Esophagus squamous epithelium (tissue), 5 donors: ENCODE data around the gene NCBP2. TPM values are rescaled to one million over a fixed set of nuclear protein-coding genes. Genes with fewer than 3 reads are reported as not detected.

ENCODE experiments used
- DNase-seq: peaks from one replicate; lab custom pipeline; 2025; lab: John Stamatoyannopoulos, UW
- H3K27ac ChIP-seq, 4 donors: fragments of 200-600 bp; sonication (generic); one replicate each; pipeline ENCODE4 v1.5.1; 2016 to 2019; ENCODE audit warnings: mild to moderate bottlenecking in 1 of 4
- H3K27me3 ChIP-seq, 4 donors: fragments of 200-600 bp; sonication (generic); 1 replicate in 3 of 4; 2 replicates in 1 of 4; pipeline versions ENCODE4 v1.5.1 to v1.6.0; 2017 to 2021; ENCODE audit warnings: antibody characterized with exemption in 1 of 4
- H3K36me3 ChIP-seq, 3 donors: fragments of 200-600 bp; sonication (generic); one replicate each; pipeline ENCODE4 v1.5.1; 2016 to 2019
- H3K4me1 ChIP-seq, 3 donors: fragments of 200-600 bp; sonication (generic); one replicate each; pipeline ENCODE4 v1.5.1; 2017 to 2019
- H3K4me3 ChIP-seq, 4 donors: fragments of 200-600 bp; sonication (generic); 1 replicate in 3 of 4; 2 replicates in 1 of 4; pipeline ENCODE4 v1.5.1; 2016 to 2019; ENCODE audit warnings: mild to moderate bottlenecking in 2 of 4, moderate library complexity in 1 of 4
- H3K9me3 ChIP-seq, 3 donors: fragments of 200-600 bp; sonication (generic); one replicate each; pipeline ENCODE4 v1.5.1; 2016 to 2019
- POLR2A ChIP-seq, 4 donors: fragments of 450-650 bp; IDR thresholded peaks; one replicate each; pipeline ENCODE4 v1.6.1; 2017; ENCODE audit warnings: antibody characterized with exemption in 4 of 4, mild to moderate bottlenecking in 4 of 4, moderate library complexity in 3 of 4
- WGBS, 2 donors: methylation state at CpG; one replicate each; pipeline ENCODE4 v1.1.5; 2018; 5-methylcytosine and 5-hydroxymethylcytosine counted together
- intact Hi-C: fragments of 100-400 bp; cut with DNase I; formaldehyde crosslinking; loops from one replicate; pipeline ENCODE4 v1.15.0; 2022
- total RNA-seq, 4 donors: library from RNA; depleted of rRNA; stranded (reverse); fragments of >200 nt; gene quantifications; one replicate each; pipeline ENCODE4 v1.1.0, GENCODE V29; 2016
- TF ChIP-seq, protein P1 (sequence below), 6 experiments: fragments of 450-650 bp in 4 of 6; fragments of 200-600 bp in 2 of 6; sonication (generic) in 2 of 6; IDR thresholded peaks; one replicate each; pipeline ENCODE4 v1.5.1; 2016 to 2019; ENCODE audit warnings: antibody characterized with exemption in 6 of 6, mild to moderate bottlenecking in 4 of 6, moderate library complexity in 4 of 6
- donor health status: DM: yes; HTN: yes; CAD: no.

The NCBP2 gene
- total RNA-seq, 4 donors from 2014 or later = 21.1 to 47.0 (median 33.5) TPM

DNA sequence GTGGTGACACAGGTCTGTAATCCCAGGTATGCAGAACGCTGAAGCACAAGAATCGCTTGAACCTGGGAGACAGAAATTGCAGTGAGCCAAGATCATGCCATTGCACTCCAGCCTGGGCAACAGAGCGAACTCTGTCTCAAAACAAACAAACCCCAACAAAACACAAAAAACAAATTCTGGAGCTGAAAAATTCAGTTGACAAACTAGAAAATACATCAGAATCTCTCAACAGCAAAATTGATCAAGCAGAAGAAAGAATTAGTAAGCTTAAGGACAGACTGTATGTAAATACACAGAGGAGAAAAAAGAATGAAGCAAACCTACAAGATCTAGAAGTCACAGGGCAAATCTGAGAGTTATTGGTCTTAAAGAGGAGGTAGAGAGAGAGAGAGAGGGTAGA is 25.3 kb downstream of the NCBP2 start:
- no peak for DNase-seq
- H3K4me3 ChIP-seq = no peak overlapping the region
- TF ChIP-seq, protein P1, sequence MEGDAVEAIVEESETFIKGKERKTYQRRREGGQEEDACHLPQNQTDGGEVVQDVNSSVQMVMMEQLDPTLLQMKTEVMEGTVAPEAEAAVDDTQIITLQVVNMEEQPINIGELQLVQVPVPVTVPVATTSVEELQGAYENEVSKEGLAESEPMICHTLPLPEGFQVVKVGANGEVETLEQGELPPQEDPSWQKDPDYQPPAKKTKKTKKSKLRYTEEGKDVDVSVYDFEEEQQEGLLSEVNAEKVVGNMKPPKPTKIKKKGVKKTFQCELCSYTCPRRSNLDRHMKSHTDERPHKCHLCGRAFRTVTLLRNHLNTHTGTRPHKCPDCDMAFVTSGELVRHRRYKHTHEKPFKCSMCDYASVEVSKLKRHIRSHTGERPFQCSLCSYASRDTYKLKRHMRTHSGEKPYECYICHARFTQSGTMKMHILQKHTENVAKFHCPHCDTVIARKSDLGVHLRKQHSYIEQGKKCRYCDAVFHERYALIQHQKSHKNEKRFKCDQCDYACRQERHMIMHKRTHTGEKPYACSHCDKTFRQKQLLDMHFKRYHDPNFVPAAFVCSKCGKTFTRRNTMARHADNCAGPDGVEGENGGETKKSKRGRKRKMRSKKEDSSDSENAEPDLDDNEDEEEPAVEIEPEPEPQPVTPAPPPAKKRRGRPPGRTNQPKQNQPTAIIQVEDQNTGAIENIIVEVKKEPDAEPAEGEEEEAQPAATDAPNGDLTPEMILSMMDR (IDR thresholded peaks at IDR 0.05) = no peak
- no peak for TF ChIP-seq POLR2A (IDR thresholded peaks at IDR 0.05)
- no peaks in the 10 kb centered on the region for H3K9me3 ChIP-seq
- no peak overlapping the region for H3K27ac ChIP-seq
- H3K27me3 ChIP-seq = no peaks in the 10 kb centered on the region
- intact Hi-C loops = no loop called here
- no peaks in the 10 kb centered on the region for H3K4me1 ChIP-seq
- WGBS, 2 donors = 97 to 100% methylated on average over 3 of the region's 3 CpGs
- peaks cover 0 to 46% (median 3%) of the 10 kb centered on the region in 3 donors for H3K36me3 ChIP-seq

GRCh38 chr3:196916221-196916620 is 26.1 kb downstream of the NCBP2 start:
- Histone ChIP-seq H3K27me3 (no peaks in the 10 kb centered on the region), H3K36me3 (peaks cover 0 to 39% (median 0%) of the 10 kb centered on the region in 3 donors), H3K4me1 (no peaks in the 10 kb centered on the region), H3K27ac (no peak overlapping the region), H3K9me3 (no peaks in the 10 kb centered on the region), H3K4me3 (no peak overlapping the region)
- TF ChIP-seq, protein P1 (IDR thresholded peaks at IDR 0.05) = no peak
- no peak for TF ChIP-seq POLR2A (IDR thresholded peaks at IDR 0.05)
- DNase-seq = no peak
- WGBS, 2 donors = 100% methylated on average over 1 of the region's 1 CpG
- intact Hi-C loops = no loop called here

DNA sequence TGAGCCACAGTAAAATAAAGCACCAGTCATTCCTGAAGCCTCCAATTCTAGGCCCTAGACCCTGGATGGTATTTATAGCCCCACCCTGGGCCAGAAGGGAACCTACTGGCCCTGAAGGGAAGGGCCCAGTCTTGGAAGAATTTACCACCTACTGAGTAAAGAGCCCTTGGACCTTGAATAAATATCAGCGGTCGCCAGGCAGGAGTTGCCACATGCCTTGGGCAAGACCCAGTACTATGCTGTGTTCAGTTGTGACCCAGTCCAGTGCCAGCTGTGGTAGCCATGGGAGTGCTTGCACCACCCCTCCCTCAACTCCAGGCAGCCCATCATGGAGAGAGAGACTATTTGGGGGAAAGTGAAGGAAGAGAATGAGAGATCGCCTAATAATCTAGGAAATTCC is 27.0 kb downstream of the NCBP2 start:
- H3K27ac ChIP-seq = no peak overlapping the region
- H3K27me3 ChIP-seq = no peaks in the 10 kb centered on the region
- H3K4me3 ChIP-seq = no peak overlapping the region
- no peak for DNase-seq
- intact Hi-C loops = no loop called here
- 89 to 93% methylated on average over 1 to 3 of the region's 3 CpGs for WGBS, 2 donors
- H3K4me1 ChIP-seq = no peaks in the 10 kb centered on the region
- no peaks in the 10 kb centered on the region for H3K9me3 ChIP-seq
- TF ChIP-seq, protein P1 (IDR thresholded peaks at IDR 0.05) = no peak
- no peak for TF ChIP-seq POLR2A (IDR thresholded peaks at IDR 0.05)
- peaks cover 0 to 34% (median 0%) of the 10 kb centered on the region in 3 donors for H3K36me3 ChIP-seq

DNA sequence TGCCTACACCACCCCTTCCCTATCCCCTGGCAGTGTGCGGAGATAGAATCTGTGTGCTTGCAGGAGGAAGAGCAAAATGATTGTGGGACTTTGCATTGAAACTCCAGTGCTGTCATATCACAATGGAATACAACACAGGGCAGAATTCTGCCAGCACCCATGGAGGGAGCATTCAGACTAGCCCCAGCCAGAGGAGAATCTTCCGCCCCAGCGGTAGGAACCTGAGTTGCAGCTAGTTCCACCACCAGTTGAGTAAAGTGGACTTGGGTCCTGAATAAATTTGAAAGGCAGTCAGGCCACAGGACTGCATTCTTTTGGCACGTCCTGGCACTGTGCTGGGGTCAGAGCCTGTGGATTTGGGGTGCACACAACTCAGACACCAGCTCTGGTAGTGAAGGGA is 27.5 kb downstream of the NCBP2 start:
- intact Hi-C loops = no loop called here
- 94% methylated on average over 2 to 4 of the region's 4 CpGs for WGBS, 2 donors
- Histone ChIP-seq H3K27me3 (no peaks in the 10 kb centered on the region), H3K4me1 (no peaks in the 10 kb centered on the region), H3K9me3 (no peaks in the 10 kb centered on the region), H3K36me3 (peaks cover 0 to 34% (median 0%) of the 10 kb centered on the region in 3 donors), H3K27ac (no peak overlapping the region), H3K4me3 (no peak overlapping the region)
- DNase-seq = no peak
- no peak for TF ChIP-seq POLR2A (IDR thresholded peaks at IDR 0.05)
- TF ChIP-seq, protein P1 (IDR thresholded peaks at IDR 0.05) = no peak

DNA sequence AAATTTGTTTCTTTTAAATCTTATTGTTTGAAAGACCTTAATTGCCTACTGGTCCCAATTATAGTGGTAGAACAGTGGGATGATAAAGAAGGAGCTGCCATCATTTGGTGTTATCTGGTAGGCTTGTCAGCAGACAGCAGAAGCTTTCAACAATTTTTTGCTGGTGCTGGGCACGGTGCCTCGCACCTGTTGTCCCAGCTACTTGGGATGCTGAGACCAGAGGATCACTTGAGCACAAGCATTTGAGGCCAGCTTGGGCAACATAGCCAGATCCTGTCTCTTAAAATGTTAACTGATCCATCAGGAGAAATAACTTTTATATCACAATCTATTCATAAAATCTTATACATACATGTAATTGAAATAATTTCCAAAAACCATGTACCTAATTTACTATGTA is 38.6 kb downstream of the NCBP2 start:
- intact Hi-C loops = no loop called here
- Histone ChIP-seq H3K9me3 (no peaks in the 10 kb centered on the region), H3K36me3 (peaks cover 0 to 93% (median 29%) of the 10 kb centered on the region in 3 donors), H3K4me3 (no peak overlapping the region), H3K27ac (no peak overlapping the region), H3K4me1 (no peaks in the 10 kb centered on the region), H3K27me3 (no peaks in the 10 kb centered on the region)
- WGBS, 2 donors = 92 to 100% methylated on average over 2 of the region's 2 CpGs
- DNase-seq = no peak
- TF ChIP-seq, protein P1 (IDR thresholded peaks at IDR 0.05) = no peak
- no peak for TF ChIP-seq POLR2A (IDR thresholded peaks at IDR 0.05)
